Measurements from ENCODE around the gene MYH11. TPM values are rescaled to one million over a fixed set of nuclear protein-coding genes. Genes with fewer than 3 reads are reported as not detected.
"Not testable (repeated sequence)": the region's sequence is repeated elsewhere in the genome, so short reads cannot be mapped to it uniquely, and the experiment has no call there.

The MYH11 gene
- total RNA-seq, 1 experiment from 2014 or later = 0.02 TPM

DNA sequence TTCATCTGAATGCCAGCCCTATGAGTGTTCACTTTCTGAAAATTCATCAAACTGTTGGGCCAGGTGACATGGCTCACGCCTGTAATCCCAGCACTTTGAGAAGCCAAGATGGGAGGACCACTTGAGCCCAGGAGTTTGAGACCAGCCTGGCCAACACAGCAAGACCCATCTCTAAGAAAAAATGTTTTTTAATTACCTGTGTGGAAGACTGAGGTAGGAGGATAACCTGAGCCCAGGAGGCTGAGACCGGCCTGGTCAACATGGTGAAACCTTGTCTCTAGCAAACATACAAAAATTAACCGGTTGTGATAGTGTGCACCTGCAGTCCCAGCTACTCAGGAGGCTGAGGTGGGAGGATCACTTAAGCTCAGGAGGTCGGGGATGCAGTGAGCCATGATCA is 10.3 kb downstream of the MYH11 start:
- no peak for DNase-seq (ENCODE audit: extremely low read depth, low read depth)

DNA sequence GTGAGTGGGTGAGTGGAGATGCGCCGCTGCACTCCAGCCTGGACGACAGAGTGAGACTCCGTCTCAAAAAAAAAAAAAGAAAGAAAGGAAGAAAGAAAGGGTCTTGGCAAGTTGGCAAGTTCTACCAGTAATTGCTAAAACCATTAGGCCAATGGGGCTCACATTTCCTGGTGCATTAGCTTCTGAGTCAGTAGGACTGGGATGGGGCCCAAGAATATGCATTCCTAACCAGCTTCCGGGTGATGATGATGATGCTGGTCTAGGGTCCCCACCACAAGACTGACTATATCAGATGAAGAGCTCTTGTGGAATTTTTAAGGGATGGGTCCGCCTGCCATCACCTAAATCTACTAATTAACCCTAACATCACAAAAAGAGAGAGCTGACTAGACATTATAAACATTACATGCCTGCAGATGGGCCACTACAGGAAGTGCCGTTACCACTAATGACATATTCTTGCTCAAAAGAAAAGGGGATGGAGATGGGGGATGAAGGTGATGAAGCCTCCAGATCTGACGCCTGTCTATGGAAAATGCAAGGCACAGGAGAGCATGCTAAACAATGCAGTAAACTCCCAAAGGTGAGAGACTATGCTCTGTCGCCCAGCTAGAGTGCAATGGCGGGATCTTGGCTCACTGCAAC is 13.1 kb downstream of the MYH11 start:
- DNase-seq (ENCODE audit: extremely low read depth, low read depth) = no peak

DNA sequence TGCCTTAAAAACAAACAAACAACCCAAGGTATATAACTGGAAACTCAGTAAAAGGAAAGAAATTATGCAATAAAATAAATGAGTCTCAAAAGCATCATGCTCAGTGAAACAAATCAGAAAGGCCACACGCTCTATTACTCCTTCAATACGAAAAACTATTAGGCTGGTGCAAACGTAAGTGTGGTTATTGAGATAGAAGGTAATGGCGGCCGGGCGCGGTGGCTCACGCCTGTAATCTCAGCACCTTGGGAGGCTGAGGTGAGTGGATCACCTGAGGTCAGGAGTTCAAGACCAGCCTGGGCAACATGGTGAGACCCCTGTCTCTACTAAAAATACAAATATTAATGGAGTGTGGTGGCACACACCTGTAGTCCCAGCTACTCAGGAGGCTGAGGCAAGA is 17.6 kb downstream of the MYH11 start:
- DNase-seq (ENCODE audit: extremely low read depth, low read depth) = not testable (repeated sequence)

DNA sequence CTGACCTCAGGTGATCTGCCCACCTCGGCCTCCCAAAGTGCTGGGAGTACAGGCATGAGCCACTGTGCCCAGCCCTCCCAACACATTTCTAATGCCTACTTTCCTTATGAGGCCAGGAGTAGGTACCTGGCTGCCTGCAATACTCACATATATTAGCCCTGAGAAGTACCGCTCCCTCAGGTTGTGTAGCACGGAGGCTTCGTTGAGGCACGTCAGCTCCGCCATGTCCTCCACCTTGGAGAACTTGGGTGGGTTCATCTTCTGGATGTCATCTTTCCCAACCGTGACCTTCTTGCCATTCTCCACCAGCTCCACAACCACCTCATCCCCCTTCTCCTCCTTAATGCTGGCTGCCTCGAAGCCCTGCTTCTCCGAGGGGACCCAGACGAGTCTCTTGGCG is 19.1 kb downstream of the MYH11 start:
- DNase-seq (ENCODE audit: extremely low read depth, low read depth) = no peak

DNA sequence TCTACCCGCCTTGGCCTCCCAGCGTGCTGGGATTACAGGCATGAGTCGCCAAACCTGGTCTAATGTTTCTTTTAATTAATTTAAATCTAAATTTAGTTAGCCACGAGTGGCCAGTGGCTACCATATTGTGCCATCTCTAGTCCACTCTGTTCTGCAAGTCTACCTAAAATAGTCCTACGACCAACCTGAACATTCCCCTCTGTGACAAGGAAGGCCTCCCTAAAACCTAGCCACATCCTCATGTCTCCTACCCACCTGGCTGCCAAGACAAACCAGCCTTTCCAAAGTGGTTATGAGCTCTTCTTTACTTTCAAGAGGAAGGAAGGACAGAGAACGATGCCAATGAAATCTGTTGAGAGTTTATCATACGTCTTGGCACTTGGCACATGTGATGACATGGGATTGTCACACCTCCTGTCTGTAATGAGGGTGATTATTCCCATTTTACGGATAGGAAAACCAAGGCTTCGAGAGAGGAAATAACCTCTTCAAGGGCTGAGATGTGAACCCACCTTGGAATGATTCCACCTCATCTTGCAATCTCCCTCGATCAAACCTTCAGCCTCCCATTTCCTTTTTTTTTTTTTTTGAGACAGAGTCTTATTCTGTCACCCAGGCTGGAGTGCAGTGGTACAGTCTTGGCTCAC is 19.7 kb downstream of the MYH11 start:
- no peak for DNase-seq (ENCODE audit: extremely low read depth, low read depth)

DNA sequence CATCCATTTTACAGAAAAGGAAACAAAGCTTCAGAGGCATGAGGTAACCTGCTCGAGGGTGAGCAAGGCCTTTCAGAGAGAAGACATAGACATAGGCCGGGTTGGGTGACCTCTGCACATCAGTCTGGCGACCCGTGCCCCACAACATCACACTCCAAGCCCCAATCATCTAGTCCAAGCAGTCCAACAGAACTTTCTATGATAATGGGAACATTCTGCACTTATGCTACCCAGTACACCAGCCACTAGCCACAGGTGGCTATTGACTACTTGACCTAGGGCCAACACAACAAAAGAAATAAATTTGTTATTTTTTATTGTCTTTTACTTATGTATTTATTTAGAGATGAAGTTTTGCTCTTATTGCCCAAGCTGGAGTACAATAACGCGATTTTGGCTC is 20.8 kb downstream of the MYH11 start:
- DNase-seq (ENCODE audit: extremely low read depth, low read depth) = no peak

DNA sequence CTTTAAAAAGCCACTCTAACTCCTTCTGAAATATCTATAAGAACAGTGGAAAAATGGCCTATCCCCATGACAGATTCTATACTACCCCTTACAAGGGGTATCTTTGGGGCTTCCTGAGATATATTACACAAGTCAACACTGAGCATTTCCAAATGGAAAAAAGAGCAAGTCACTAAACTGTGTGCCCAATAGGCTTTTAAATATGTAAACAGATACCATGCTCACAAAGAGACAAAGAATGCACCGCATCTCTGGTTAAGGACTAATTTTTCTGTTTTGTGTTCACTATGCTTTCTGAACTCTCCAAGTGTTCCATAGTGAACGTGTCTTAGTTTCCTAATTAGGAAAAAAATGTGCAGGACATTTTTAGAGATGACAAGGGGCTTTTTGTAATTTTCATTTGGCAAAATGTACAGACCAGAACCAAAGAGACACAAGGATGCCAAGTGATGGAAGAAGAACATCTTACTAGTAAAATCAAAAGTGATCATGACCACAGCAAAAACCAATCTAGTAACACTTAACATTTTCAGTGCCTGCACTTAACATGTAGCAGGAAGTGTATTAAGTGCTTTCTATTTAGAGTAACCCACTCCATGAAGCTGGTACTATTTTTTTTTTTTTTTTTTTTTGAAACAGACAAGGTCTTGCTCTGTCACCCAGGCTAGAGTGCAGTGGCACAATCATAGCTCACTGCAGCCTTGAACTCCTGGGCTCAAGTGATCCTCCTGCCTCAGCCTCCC is 21.5 kb downstream of the MYH11 start:
- no peak for DNase-seq (ENCODE audit: extremely low read depth, low read depth)

DNA sequence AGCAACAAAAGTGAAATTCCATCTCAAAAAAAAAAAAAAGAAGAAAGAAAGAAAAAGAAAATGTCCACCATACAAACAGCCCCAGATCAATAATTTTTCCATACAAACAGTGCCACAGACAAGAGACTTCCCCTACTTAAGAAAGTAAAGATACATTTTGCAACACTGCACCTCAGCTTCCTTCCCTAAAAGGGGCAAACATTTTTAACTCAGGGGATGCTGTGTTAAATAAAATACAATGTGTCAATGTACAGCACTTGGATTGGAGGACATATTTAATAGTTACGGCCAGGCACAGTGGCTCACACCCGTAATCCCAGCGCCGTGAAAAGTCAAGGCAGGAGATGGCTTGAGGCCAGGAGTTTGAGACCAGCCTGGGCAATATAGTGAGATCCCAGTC is 22.3 kb downstream of the MYH11 start:
- no peak for DNase-seq (ENCODE audit: extremely low read depth, low read depth)

DNA sequence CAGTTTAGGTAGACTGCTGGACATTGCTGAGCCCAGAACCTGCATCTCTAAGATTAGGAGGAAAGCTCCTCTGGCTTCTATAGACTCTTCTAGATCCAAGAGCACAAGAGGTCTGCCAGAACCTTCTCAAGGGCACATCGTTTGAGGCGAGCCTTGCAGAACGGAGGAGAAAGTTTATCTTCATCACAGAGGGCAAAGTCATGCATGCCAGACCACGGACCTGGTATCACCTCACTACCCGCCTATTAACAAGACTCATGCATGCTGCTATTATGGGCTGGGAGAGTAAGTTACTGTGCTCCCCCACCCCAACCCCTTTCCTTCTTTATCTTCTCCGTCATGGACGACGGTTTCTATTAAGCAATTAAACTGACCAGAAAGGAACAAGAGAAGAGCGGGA is 23.3 kb downstream of the MYH11 start:
- no peak for DNase-seq (ENCODE audit: extremely low read depth, low read depth)

DNA sequence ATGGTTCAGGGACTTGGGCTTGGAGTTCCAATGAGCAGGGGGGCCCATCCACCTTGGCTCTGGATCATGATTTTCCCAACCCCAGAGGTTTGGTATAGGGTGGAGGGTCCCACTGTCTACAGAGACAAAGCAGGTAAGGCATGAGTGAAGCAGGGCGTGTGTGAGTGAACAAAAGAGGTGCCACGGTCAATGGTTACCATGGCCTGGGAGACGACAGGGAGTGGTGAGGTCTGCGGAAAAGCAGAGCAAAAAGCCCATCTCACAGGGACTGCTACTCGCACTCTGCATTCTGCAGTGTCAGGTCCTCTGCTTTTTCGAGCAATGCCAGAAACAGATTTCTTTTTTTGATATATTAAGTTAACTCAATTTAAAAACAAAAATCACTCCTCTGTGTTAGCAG is 24.6 kb downstream of the MYH11 start:
- DNase-seq (ENCODE audit: extremely low read depth, low read depth) = no peak

DNA sequence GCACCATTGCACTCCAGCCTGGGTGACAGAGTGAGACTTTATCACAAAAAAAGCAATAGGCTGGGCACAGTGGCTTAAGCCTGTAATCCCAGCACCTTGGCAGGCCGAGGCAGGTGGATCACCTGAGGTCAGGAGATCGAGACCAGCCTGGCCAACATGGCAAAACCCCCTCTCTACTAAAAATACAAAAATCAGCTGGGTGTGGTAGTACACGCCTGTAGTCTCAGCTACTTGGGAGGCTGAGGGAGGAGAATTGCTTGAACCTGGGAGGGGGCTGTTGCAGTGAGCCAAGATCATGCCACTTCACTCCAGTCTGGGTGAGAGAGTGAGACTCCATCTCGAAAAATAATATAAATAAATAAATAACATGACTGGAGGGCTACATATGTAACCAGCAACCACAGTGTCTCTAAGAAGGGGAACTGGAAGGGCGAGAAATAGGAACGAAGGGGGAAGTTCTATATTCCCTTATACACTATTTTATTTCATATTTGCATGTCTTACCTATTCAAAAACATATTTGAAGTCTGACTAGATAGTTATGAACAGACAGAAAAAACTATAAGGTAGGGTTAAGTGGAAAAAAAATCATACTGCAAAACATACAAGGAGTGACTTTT is 25.9 kb downstream of the MYH11 start:
- DNase-seq (ENCODE audit: extremely low read depth, low read depth) = no peak

DNA sequence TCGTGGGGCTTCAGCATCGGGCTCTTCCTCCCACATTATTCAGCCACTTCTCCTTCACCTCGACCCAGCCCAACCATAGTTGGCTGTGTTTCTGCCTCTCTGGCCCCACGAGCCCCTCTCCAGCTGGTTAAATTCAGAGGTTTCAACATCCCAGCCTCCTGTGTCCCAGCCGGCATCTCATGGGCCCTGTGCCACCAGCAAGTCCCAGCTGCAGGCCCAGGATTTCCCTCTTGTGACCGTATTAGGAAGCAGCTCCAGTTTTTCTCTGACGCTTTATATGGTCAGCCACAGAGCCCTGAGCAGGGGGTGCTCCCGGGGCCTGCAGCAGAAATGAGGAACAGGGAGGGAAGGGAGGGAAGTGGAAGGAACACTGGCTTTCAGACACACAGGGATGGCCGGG is 27.4 kb downstream of the MYH11 start:
- no peak for DNase-seq (ENCODE audit: extremely low read depth, low read depth)

DNA sequence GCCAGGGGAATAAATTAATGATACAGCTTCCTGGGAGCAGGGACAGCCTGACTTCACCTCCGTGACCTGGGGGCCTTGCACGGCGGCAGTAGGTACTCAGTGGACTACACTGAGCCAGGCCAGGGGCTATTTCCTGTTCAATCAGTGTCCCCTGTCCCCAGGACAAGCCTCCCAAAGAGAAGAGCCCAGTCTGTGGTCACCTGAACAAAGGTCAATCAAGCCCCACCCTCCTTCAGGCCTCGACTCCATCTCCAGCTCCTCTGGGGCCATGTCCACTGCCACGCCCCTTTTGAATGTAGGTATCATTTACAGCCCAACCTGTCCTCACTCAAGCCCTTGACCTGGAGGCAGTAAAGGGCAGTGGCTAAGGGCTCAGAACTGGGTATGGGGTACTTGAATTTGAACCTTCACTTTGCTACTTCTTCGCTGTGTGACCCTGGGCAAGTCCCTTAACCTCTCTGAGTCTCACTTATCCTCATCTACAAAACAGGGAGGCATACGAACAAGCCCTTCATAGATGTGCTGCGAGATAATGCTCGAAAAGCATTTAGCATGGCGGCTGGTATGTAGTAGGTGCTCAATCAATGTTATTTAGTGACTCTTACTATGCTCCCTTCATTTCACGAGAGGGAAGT is 29.0 kb downstream of the MYH11 start:
- no peak for DNase-seq (ENCODE audit: extremely low read depth, low read depth)

DNA sequence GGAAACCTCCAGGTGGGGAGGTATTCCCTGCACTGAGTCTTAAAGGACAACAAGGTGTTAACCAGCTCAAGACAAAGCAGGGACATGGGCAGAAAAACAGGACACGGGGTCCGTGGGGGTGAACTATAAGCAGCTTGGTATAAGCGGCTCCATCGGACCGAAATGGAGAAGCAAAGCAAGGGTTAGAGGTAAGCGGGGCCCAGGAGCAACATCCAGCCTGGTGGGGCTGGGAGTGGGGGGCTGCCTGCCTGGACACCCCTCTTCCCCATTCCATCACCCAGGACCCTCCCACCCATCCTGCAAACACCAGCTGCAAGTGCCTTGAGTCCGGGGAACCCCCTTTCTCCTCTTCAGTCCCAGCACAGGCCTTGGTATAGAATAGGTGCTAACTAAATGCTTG is 29.5 kb downstream of the MYH11 start:
- no peak for DNase-seq (ENCODE audit: extremely low read depth, low read depth)

DNA sequence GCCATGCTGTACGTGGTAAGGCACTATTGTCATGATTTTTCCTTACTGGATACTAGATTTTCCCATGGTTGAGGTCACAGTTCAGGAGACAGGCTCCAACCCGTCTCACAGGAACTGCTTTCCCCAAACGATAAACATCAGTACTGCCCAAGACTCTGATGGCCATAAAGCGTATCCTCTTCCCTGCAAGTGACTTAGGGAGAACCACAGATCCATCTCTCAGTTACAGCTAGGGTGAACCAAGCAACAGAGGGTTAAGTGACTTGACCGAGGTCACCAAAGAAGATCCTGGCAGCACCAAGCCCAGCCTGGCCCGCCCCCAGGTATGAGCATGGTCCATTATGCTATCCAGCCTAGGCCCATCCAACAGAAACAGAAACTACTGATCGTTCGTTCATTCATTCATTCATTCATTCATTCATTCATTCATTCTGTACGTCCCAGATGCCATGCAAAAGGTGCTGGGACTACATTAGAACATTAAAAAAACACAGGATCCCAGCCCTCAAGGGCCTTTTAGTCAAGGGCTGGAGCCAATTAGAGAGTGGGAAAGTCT is 31.0 kb downstream of the MYH11 start:
- no peak for DNase-seq (ENCODE audit: extremely low read depth, low read depth)

DNA sequence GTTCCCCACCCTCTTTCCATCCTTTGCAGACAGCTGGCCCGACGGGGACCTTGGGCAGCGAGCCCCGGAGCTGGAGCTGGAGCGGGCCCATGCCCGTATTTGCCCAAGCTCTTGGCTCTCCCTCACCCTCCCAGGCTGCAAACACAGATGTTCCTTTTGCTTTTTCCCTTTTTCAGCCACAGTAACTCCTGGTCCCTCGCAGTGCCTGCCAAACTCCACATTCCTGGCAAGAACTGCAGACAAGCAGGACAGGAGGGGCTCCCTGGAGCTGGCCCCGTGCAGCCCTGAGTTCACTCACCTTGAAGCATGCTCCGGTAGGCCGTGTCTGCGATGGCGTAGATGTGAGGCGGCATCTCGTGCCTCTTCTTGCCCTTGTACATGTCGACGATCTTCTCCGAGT is 33.9 kb downstream of the MYH11 start:
- DNase-seq (ENCODE audit: extremely low read depth, low read depth) = no peak

DNA sequence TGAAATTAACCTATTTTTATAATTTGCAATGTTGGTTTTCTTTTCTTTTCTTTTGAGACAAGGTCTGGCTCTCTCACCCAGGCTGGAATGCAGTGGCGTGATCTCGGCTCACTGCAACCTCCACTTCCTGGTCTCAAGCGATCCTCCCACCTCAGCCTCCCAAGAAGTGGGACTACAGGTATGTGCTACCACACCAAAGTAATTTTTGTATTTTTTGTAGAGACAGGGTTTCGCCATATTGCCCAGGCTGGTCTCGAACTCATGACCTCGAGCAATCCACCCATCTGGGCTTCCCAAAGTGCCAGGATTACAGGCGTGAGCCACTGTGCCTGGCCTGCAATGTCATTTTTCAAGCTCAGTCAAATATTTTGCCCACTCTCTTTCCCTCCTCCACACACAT is 36.0 kb downstream of the MYH11 start:
- DNase-seq (ENCODE audit: extremely low read depth, low read depth) = no peak

DNA sequence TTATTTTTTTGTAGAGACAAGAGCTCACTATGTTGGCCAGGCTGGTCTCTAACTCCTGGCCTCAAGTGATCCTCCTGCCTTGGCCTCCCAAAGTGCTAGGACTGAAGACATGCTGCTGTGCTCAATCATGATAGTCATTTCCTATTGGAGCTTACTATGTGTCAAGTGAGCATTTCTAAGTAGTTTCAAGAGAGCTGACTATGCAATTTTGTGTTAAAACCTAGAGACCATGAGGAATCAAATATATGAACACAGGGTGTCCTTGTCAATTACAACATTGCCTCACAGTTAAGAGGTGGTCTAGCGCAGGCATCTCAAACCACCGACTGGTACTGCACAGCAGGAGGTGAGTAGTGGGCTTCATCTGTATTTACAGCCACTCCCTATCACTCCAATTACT is 37.8 kb downstream of the MYH11 start:
- no peak for DNase-seq (ENCODE audit: extremely low read depth, low read depth)

DNA sequence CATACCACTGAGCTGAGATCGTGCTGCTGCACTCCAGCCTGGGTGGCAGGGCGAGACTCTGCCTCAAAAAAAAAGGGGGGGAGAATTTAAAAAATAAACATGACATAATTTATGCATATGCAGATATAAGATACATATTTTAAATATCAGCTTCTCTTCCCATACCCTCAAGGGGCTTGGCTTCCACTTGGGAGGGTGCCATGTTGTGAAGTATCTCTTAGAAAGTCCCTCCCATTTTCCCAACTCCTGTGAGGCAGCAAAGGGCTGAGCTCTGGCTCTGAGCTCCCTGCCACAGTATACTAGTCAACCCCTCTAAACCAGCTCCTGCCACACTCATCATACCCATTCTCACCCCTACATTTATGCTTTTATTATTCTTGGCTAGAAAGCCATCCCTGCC is 39.4 kb downstream of the MYH11 start:
- DNase-seq (ENCODE audit: extremely low read depth, low read depth) = no peak

DNA sequence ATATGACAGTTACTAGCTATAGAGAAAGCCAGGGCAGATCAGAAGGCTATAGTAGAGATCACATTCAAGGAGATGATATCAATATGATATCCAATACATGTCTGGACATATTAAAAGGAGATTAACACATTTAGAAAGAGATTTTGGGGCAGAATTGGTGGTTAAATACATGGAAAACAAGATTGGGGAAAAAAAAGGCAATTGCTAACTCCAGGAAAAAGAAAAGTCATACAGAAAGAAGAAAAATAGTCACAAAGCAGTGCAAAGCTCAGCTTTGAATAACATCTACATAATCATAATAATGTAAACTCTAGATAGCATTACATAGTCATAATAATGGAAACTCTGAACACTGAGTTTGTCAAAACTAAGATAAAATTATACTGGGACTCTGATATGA is 40.6 kb downstream of the MYH11 start:
- no peak for DNase-seq (ENCODE audit: extremely low read depth, low read depth)

DNA sequence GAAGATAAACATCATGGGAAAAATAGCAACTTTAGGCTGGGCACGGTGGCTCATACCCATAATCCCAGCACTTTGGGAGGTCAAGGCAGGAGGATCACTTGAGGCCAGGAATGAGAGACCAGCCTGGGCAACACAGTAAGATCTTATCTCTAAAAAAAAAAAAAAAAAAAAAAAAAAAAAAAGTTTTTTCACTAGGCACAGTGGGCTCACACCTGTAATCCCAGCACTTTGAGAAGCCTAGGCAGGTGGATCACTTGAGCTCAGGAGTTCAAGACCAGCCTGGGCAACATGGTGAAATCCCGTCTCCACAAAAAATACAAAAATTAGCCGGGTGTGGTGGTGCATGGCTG is 44.5 kb downstream of the MYH11 start:
- not testable (repeated sequence) for DNase-seq (ENCODE audit: extremely low read depth, low read depth)

All from NCI-H460 (cell line).